ENCODE data around the gene GNAT1. TPM values are rescaled to one million over a fixed set of nuclear protein-coding genes. Genes with fewer than 3 reads are reported as not detected.
A peak's percentile ranks its signal among the peaks of the same experiment; 100 is the strongest.

GNAT1 gene
- total and polyA plus RNA-seq, 2 of the 13 experiments (the other 11 are each of a cell fraction or from before 2014, with no cell fraction given): 0.15 TPM; not detected in 1

DNA sequence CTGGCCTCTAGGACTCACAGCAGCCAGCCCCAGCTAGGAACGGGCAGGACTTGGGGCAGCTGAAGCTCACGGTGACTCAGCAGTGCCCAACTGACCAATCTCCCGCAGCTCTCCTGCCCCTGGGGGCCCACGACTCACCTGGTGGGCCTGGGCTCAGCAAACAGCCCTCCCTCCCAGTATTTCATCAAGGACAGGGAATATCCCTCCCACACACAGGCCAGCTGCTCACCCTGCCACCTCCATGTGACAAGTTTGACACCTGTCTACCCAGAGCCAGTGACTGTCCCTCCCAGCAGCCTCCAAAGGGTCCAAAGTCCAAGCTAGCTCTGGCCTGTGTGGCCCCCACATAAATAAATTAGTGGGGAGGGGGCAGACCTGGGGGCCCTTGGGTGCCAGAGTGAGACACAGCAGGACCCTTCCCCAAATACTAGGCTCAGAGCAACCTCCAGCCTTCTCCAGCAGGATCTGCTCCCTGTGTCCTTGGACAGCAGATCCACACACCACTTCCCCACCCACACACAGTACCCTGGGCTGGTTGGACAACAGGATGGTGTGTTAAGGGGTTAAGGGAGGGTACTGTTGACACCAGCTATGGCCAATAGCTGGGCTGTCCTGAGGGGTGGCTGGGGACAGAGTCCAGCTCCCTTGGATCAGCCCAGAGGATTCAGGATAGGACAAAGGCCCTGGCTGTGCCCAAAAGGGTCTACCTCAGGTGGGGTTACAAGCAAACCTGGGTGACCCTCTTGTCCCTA, 4.3 kb downstream of the GNAT1 start (continued):
- TF ChIP-seq ZNF589 (CRISPR knock-in tag; conservative IDR thresholded peaks at IDR 0.05): peak; percentile 97
- TF ChIP-seq XRCC5 (optimal IDR thresholded peaks at IDR 0.05; ENCODE audit: low read length): peak; percentile 58
- peak; percentile 54; the same call in 1 of the 2 replicates for TF ChIP-seq SMAD3 (CRISPR knock-in tag; IDR thresholded peaks at IDR 0.05)
- TF ChIP-seq RFXANK (CRISPR knock-in tag; IDR thresholded peaks at IDR 0.05): no peak
- peak; percentile 64; the same call in 1 of the 2 replicates for TF ChIP-seq ZNF598 (CRISPR knock-in tag; IDR thresholded peaks at IDR 0.05; ENCODE audit: borderline replicate concordance)
- peak; percentile 49; the same call in 1 of the 2 replicates for TF ChIP-seq ZFP90 (CRISPR knock-in tag; IDR thresholded peaks at IDR 0.05; ENCODE audit: borderline replicate concordance)
- no peak; the same call in 1 of the 2 replicates for TF ChIP-seq NFATC3 (CRISPR knock-in tag; IDR thresholded peaks at IDR 0.05)
- peak; percentile 37; the same call in 1 of the 2 replicates for TF ChIP-seq HMG20A (CRISPR knock-in tag; IDR thresholded peaks at IDR 0.05; ENCODE audit: borderline replicate concordance)
- TF ChIP-seq, protein P1, sequence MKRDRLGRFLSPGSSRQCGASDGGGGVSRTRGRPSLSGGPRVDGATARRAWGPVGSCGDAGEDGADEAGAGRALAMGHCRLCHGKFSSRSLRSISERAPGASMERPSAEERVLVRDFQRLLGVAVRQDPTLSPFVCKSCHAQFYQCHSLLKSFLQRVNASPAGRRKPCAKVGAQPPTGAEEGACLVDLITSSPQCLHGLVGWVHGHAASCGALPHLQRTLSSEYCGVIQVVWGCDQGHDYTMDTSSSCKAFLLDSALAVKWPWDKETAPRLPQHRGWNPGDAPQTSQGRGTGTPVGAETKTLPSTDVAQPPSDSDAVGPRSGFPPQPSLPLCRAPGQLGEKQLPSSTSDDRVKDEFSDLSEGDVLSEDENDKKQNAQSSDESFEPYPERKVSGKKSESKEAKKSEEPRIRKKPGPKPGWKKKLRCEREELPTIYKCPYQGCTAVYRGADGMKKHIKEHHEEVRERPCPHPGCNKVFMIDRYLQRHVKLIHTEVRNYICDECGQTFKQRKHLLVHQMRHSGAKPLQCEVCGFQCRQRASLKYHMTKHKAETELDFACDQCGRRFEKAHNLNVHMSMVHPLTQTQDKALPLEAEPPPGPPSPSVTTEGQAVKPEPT (CRISPR knock-in tag; IDR thresholded peaks at IDR 0.05; ENCODE audit: low read depth): peak; percentile 88; the same call in 1 of the 2 replicates
- TF ChIP-seq SAP130 (CRISPR knock-in tag; IDR thresholded peaks at IDR 0.05; ENCODE audit: low read depth): peak; percentile 94
- peak; percentile 77 for TF ChIP-seq ZNF772 (CRISPR knock-in tag; IDR thresholded peaks at IDR 0.05)
- peak; percentile 39 for TF ChIP-seq ZNF331 (CRISPR knock-in tag; IDR thresholded peaks at IDR 0.05)
- TF ChIP-seq, protein P2, sequence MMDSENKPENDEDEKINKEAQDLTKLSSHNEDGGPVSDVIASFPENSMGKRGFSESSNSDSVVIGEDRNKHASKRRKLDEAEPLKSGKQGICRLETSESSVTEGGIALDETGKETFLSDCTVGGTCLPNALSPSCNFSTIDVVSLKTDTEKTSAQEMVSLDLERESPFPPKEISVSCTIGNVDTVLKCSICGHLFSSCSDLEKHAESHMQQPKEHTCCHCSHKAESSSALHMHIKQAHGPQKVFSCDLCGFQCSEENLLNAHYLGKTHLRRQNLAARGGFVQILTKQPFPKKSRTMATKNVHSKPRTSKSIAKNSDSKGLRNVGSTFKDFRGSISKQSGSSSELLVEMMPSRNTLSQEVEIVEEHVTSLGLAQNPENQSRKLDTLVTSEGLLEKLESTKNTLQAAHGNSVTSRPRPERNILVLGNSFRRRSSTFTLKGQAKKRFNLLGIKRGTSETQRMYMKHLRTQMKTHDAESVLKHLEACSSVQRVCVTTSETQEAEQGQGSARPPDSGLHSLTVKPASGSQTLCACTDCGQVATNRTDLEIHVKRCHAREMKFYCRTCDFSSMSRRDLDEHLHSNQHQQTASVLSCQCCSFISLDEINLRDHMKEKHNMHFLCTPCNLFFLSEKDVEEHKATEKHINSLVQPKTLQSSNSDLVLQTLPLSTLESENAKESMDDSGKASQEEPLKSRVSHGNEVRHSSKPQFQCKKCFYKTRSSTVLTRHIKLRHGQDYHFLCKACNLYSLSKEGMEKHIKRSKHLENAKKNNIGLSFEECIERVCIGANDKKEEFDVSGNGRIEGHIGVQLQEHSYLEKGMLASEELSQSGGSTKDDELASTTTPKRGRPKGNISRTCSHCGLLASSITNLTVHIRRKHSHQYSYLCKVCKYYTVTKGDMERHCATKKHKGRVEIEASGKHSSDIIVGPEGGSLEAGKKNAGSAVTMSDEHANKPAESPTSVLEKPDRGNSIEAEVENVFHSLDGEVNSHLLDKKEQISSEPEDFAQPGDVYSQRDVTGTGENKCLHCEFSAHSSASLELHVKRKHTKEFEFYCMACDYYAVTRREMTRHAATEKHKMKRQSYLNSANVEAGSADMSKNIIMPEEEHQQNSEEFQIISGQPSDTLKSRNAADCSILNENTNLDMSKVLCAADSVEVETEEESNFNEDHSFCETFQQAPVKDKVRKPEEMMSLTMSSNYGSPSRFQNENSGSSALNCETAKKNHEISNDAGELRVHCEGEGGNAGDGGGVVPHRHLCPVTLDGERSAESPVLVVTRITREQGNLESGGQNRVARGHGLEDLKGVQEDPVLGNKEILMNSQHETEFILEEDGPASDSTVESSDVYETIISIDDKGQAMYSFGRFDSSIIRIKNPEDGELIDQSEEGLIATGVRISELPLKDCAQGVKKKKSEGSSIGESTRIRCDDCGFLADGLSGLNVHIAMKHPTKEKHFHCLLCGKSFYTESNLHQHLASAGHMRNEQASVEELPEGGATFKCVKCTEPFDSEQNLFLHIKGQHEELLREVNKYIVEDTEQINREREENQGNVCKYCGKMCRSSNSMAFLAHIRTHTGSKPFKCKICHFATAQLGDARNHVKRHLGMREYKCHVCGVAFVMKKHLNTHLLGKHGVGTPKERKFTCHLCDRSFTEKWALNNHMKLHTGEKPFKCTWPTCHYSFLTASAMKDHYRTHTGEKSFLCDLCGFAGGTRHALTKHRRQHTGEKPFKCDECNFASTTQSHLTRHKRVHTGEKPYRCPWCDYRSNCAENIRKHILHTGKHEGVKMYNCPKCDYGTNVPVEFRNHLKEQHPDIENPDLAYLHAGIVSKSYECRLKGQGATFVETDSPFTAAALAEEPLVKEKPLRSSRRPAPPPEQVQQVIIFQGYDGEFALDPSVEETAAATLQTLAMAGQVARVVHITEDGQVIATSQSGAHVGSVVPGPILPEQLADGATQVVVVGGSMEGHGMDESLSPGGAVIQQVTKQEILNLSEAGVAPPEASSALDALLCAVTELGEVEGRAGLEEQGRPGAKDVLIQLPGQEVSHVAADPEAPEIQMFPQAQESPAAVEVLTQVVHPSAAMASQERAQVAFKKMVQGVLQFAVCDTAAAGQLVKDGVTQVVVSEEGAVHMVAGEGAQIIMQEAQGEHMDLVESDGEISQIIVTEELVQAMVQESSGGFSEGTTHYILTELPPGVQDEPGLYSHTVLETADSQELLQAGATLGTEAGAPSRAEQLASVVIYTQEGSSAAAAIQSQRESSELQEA (CRISPR knock-in tag; IDR thresholded peaks at IDR 0.05; ENCODE audit: not compliant biosample characterization): no peak
- TF ChIP-seq MYC (CRISPR knock-in tag; IDR thresholded peaks at IDR 0.05; ENCODE audit: borderline replicate concordance): peak; percentile 75
- TF ChIP-seq, protein P3, sequence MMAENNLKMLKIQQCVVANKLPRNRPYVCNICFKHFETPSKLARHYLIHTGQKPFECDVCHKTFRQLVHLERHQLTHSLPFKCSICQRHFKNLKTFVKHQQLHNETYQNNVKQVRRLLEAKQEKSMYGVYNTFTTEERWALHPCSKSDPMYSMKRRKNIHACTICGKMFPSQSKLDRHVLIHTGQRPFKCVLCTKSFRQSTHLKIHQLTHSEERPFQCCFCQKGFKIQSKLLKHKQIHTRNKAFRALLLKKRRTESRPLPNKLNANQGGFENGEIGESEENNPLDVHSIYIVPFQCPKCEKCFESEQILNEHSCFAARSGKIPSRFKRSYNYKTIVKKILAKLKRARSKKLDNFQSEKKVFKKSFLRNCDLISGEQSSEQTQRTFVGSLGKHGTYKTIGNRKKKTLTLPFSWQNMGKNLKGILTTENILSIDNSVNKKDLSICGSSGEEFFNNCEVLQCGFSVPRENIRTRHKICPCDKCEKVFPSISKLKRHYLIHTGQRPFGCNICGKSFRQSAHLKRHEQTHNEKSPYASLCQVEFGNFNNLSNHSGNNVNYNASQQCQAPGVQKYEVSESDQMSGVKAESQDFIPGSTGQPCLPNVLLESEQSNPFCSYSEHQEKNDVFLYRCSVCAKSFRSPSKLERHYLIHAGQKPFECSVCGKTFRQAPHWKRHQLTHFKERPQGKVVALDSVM (CRISPR knock-in tag; IDR thresholded peaks at IDR 0.05): peak; percentile 57; the same call in 1 of the 2 replicates
- peak; percentile 68 for TF ChIP-seq THAP11 (CRISPR knock-in tag; IDR thresholded peaks at IDR 0.05)

All from HepG2 (cell line).